K562 (cell line): ENCODE results near the gene ACTR1B. TPM values are rescaled to one million over a fixed set of nuclear protein-coding genes. Genes with fewer than 3 reads are reported as not detected.
A peak's percentile ranks its signal among the peaks of the same experiment; 100 is the strongest.

ENCODE experiments used
- ARID3A ChIP-seq: IDR thresholded peaks from 2 replicates; pipeline ENCODE4 v1.6.1; 2012; ENCODE audit warnings: low read depth, low read length, improper control_type of control experiment, borderline replicate concordance
- CHAMP1 ChIP-seq: fragments of 450-650 bp; IDR thresholded peaks from 2 replicates; pipeline ENCODE4 v1.6.1; 2016; ENCODE audit warnings: mild to moderate bottlenecking
- CREB3 ChIP-seq: fragments of 450-650 bp; conservative IDR thresholded peaks from 2 replicates; pipeline ENCODE4 v1.6.1; 2016; ENCODE audit warnings: missing genetic modification characterization, low read depth, mild to moderate bottlenecking, missing compliant biosample characterization, moderate library complexity
- GTF3C2 ChIP-seq: IDR thresholded peaks from 3 replicates; pipeline ENCODE4 v1.6.1; 2011; ENCODE audit warnings: borderline replicate concordance, mild to moderate bottlenecking, moderate library complexity; ENCODE audit not compliant: insufficient read length; ENCODE audit errors: extremely low read depth
- IRF9 ChIP-seq: fragments of 450-650 bp; IDR thresholded peaks from 2 replicates; pipeline ENCODE4 v1.6.1; 2016; ENCODE audit warnings: missing biosample characterization, missing genetic modification characterization
- PKNOX1 ChIP-seq: fragments of 450-650 bp; IDR thresholded peaks from 2 replicates; pipeline ENCODE4 v1.6.1; 2016
- ZNF282 ChIP-seq: sonication (generic); formaldehyde crosslinking; IDR thresholded peaks from 2 replicates; pipeline ENCODE4 v1.8.1; 2023; ENCODE audit warnings: missing genetic modification reagents
- ZNF311 ChIP-seq: fragments of 250-450 bp; sonication (Bioruptor Pico); IDR thresholded peaks from 2 replicates; pipeline ENCODE4 v1.4.0; 2020; ENCODE audit warnings: mild to moderate bottlenecking, moderate library complexity
- ZNF324 ChIP-seq: fragments of 250-450 bp; sonication (Bioruptor Pico); IDR thresholded peaks from 2 replicates; pipeline ENCODE4 v1.4.0; 2020; ENCODE audit warnings: mild to moderate bottlenecking
- ZNF354B ChIP-seq: fragments of 250-450 bp; sonication (Bioruptor Pico); IDR thresholded peaks from 2 replicates; pipeline ENCODE4 v1.4.0; 2020
- ZNF449 ChIP-seq: fragments of 250-450 bp; sonication (Bioruptor Pico); IDR thresholded peaks from 2 replicates; pipeline ENCODE4 v1.8.0; 2022; ENCODE audit warnings: moderate library complexity, mild to moderate bottlenecking, inconsistent platforms
- ZNF512 ChIP-seq: IDR thresholded peaks from 2 replicates; pipeline ENCODE4 v1.6.1; 2016; ENCODE audit warnings: missing genetic modification characterization, missing compliant biosample characterization
- polyA plus RNA-seq, 8 experiments: library from polyadenylated mRNA; depleted of rRNA in 4 of 8; stranded (reverse) in 5 of 8; unstranded in 3 of 8; fragments of >200 nt; fragmentation: Nextera tagmentation in 2 of 8; fragmentation: Illumina TruSeq in 1 of 8; extraction: Ambion mirVana in 2 of 8; extraction: Trizol in 1 of 8; gene quantifications; 2 replicates each; pipeline versions ENCODE4 v1.2.1 to v1.2.3, GENCODE V29; 2011 to 2014; ENCODE audit warnings: inconsistent platforms in 1 of 8, missing spikeins in 1 of 8
- total RNA-seq, 7 experiments: library from RNA; depleted of rRNA in 6 of 7; stranded (reverse); fragments of >200 nt in 6 of 7; fragmentation: Illumina TruSeq in 2 of 7; extraction: Trizol in 2 of 7; gene quantifications; 2 replicates each; pipeline versions ENCODE4 v1.2.1 to v1.2.3, GENCODE V29; 2011 to 2021; ENCODE audit warnings: low replicate concordance in 1 of 7

ACTR1B gene
- total and polyA plus RNA-seq, 9 of the 15 experiments (the other 6 are each of a cell fraction or from before 2014, with no cell fraction given): 0.49 to 42.3 (median 22.5) TPM

- TF ChIP-seq ZNF324 (CRISPR knock-in tag): no peak
- TF ChIP-seq CREB3: 0 out of 2 replicates have a peak, but pooled peaks have one; percentile 10
- TF ChIP-seq ZNF311 (CRISPR knock-in tag): no peak
- no peak for TF ChIP-seq CHAMP1
- no peak for TF ChIP-seq ZNF282 (CRISPR knock-in tag)
- TF ChIP-seq ZNF512 (tag): no peak
- TF ChIP-seq PKNOX1: peak; percentile 99
- TF ChIP-seq GTF3C2: no peak
- no peak for TF ChIP-seq IRF9 (tag)
- TF ChIP-seq ZNF449 (CRISPR knock-in tag): no peak
- TF ChIP-seq ZNF354B (CRISPR knock-in tag): no peak
- 0 out of 2 replicates have a peak, but pooled peaks have one; percentile 18 for TF ChIP-seq ARID3A
Observed at GRCh38 chr2:97663962-97664635, at the start of gene ACTR1B (continued).
